Lung (tissue), 12 donors: ENCODE measurements around the gene PFN1. TPM values are rescaled to one million over a fixed set of nuclear protein-coding genes. Genes with fewer than 3 reads are reported as not detected.
"Not testable (repeated sequence)": the region's sequence is repeated elsewhere in the genome, so short reads cannot be mapped to it uniquely, and the experiment has no call there.

Experiments used
- ATAC-seq: fragments of 200-7000 bp; cut with Tn5 transposase; one replicate; pipeline ENCODE4 v1.9.1; 2020; ENCODE audit warnings: moderate number of reproducible peaks; ENCODE audit not compliant: insufficient read depth, low FRiP score
- DNase-seq, 3 donors: peaks; one replicate each; pipeline ENCODE4 v3.0.0-alpha.2; 2013 to 2017
- H3K27ac ChIP-seq, 2 donors: one replicate each; pipeline ENCODE4 v1.5.1; 2013; ENCODE audit warnings: mild to moderate bottlenecking in 2 of 2, moderate library complexity in 2 of 2, control low read depth in 1 of 2, inconsistent platforms in 1 of 2, low read depth in 1 of 2, low read length in 1 of 2
- H3K27me3 ChIP-seq, 3 donors: one replicate each; pipeline ENCODE4 v1.5.1; 2013; ENCODE audit warnings: low read length in 2 of 3; ENCODE audit not compliant: control insufficient read depth in 3 of 3, insufficient read depth in 3 of 3
- H3K36me3 ChIP-seq, 4 donors: one replicate each; pipeline ENCODE4 v1.5.1; 2013; ENCODE audit warnings: low read length in 4 of 4, mild to moderate bottlenecking in 1 of 4, moderate library complexity in 1 of 4; ENCODE audit not compliant: control insufficient read depth in 4 of 4, insufficient read depth in 4 of 4
- H3K4me1 ChIP-seq, 5 donors: one replicate each; pipeline ENCODE4 v1.5.1; 2013; ENCODE audit warnings: low read length in 5 of 5, mild to moderate bottlenecking in 2 of 5, moderate library complexity in 1 of 5; ENCODE audit not compliant: control insufficient read depth in 5 of 5, insufficient read depth in 5 of 5
- H3K4me3 ChIP-seq: one replicate; pipeline ENCODE4 v1.5.1; 2013; ENCODE audit warnings: mild to moderate bottlenecking, control low read depth, moderate library complexity
- H3K9ac ChIP-seq, 2 donors: one replicate each; pipeline ENCODE4 v1.5.1; 2013; ENCODE audit warnings: low read length in 2 of 2, control low read depth in 1 of 2; ENCODE audit not compliant: insufficient read depth in 1 of 2
- H3K9me3 ChIP-seq, 4 donors: one replicate each; pipeline ENCODE4 v1.5.1; 2013; ENCODE audit warnings: low read length in 3 of 4, mild to moderate bottlenecking in 1 of 4, moderate library complexity in 1 of 4; ENCODE audit not compliant: control insufficient read depth in 4 of 4, insufficient read depth in 3 of 4
- CTCF ChIP-seq: IDR thresholded peaks from 2 replicates; pipeline ENCODE4 v1.5.1; 2012; ENCODE audit warnings: mild to moderate bottlenecking; ENCODE audit errors: control extremely low read depth, extremely low read depth
- WGBS, 2 donors: extraction: QIAGEN DNeasy Blood & Tissue Kit; methylation state at CpG; one replicate each; pipeline ENCODE4 v1.1.7; 2013; 5-methylcytosine and 5-hydroxymethylcytosine counted together
- polyA plus RNA-seq, 2 donors: library from polyadenylated mRNA; stranded (reverse); fragments of 200-250 nt; gene quantifications; one replicate each; pipeline ENCODE4 v1.2.1, GENCODE V29; 2013
- total RNA-seq, 2 donors: library from RNA; depleted of rRNA in 1 of 2; stranded (reverse); fragments of >200 nt in 1 of 2; gene quantifications; one replicate each; pipeline ENCODE4 v1.2.1, GENCODE V29; 2014 to 2021
- donor health status: control.
- donor health status: control.
- donor health status: Bipolar disorder and iron deficiency.
- donor health status: healthy.
- donor health status: DM: yes; HTN: yes; CAD: no.

PFN1 gene
- total and polyA plus RNA-seq, 4 donors: 461 to 2,264 (median 749) TPM

- no peak overlapping the region for H3K9ac ChIP-seq
- no peaks in the 10 kb centered on the region for H3K9me3 ChIP-seq
- H3K4me3 ChIP-seq: no peak overlapping the region
- H3K36me3 ChIP-seq: no peaks in the 10 kb centered on the region
- no peak overlapping the region for H3K27ac ChIP-seq
- H3K27me3 ChIP-seq: no peaks in the 10 kb centered on the region
- 68 to 71% methylated on average over 10 of the region's 10 CpGs for WGBS, 2 donors
- no peak for ATAC-seq
- TF ChIP-seq CTCF: no peak
- H3K4me1 ChIP-seq: no peaks in the 10 kb centered on the region
- DNase-seq: no peak
Measured at GRCh38 chr17:4920351-4921048, 27.8 kb downstream of the PFN1 start.

- H3K36me3 ChIP-seq: no peaks in the 10 kb centered on the region
- H3K9me3 ChIP-seq: no peaks in the 10 kb centered on the region
- H3K9ac ChIP-seq: no peak overlapping the region
- TF ChIP-seq CTCF: no peak
- H3K4me3 ChIP-seq: no peak overlapping the region
- DNase-seq: no peak
- H3K27me3 ChIP-seq: no peaks in the 10 kb centered on the region
- 62 to 71% methylated on average over 8 of the region's 8 CpGs for WGBS, 2 donors
- no peaks in the 10 kb centered on the region for H3K4me1 ChIP-seq
- no peak for ATAC-seq
- H3K27ac ChIP-seq: no peak overlapping the region
Measured at GRCh38 chr17:4919511-4920047, 28.8 kb downstream of the PFN1 start.

- H3K4me1 ChIP-seq, H3K9ac ChIP-seq, H3K36me3 ChIP-seq, H3K9me3 ChIP-seq, H3K4me3 ChIP-seq, DNase-seq, H3K27me3 ChIP-seq, ATAC-seq, H3K27ac ChIP-seq: not testable (repeated sequence)
- WGBS, 2 donors: 92 to 94% methylated on average over 4 of the region's 4 CpGs
Measured at GRCh38 chr17:4914551-4914950, 33.8 kb downstream of the PFN1 start.

GRCh38 chr17:4913994-4914393 is 34.3 kb downstream of the PFN1 start:
- peaks cover 0 to 4% (median 0%) of the 10 kb centered on the region in 5 donors for H3K4me1 ChIP-seq
- 80 to 84% methylated on average over 1 of the region's 1 CpG for WGBS, 2 donors
- ATAC-seq: no peak
- no peaks in the 10 kb centered on the region for H3K36me3 ChIP-seq
- TF ChIP-seq CTCF: no peak
- H3K4me3 ChIP-seq: no peak overlapping the region
- H3K27ac ChIP-seq: no peak overlapping the region
- H3K27me3 ChIP-seq: no peaks in the 10 kb centered on the region
- no peaks in the 10 kb centered on the region for H3K9me3 ChIP-seq
- no peak overlapping the region for H3K9ac ChIP-seq
- DNase-seq: no peak
